ENCODE measurements around the gene DMD. TPM values are rescaled to one million over a fixed set of nuclear protein-coding genes. Genes with fewer than 3 reads are reported as not detected.

Gene DMD
- total RNA-seq, 3 donors from 2014 or later (not counting 1 experiment from before 2014, with no cell fraction given), result not detected

- Mint-ChIP-seq H3K36me3 (no peaks in the 10 kb centered on the region), H3K9me3 (peaks cover 0 to 4% of the 10 kb centered on the region in 2 donors), H3K27me3 (ENCODE audit: low read depth in 2 of 2) (no peaks in the 10 kb centered on the region), H3K4me3 (no peak overlapping the region), H3K4me1 (no peaks in the 10 kb centered on the region), H3K27ac (no peak overlapping the region)
- 78% methylated on average over 1 of the region's 2 CpGs for WGBS (ENCODE audit: insufficient coverage)
- H3K27me3 ChIP-seq (ENCODE audit: control insufficient read depth, insufficient read depth, low read length), result no peaks in the 10 kb centered on the region
- H3K27ac ChIP-seq (ENCODE audit: low read length), result no peak overlapping the region
- TF ChIP-seq CTCF (IDR thresholded peaks at IDR 0.05), result no peak
- no peak for DNase-seq
- no peak overlapping the region for H3K4me3 ChIP-seq (ENCODE audit: low read length)
- no peaks in the 10 kb centered on the region for H3K9me3 ChIP-seq (ENCODE audit: control insufficient read depth, insufficient read depth, low read length)
- intact Hi-C loops (cut with micrococcal nuclease), result no loop called here
- no peaks in the 10 kb centered on the region for H3K4me1 ChIP-seq (ENCODE audit: control insufficient read depth, insufficient read depth, low read length)
- H3K36me3 ChIP-seq (ENCODE audit: control insufficient read depth, insufficient read depth, low read length), result no peaks in the 10 kb centered on the region
- no peak for ATAC-seq
Observed at GRCh38 chrX:31337332-31337731, 1874.0 kb downstream of the DMD start.

DNA sequence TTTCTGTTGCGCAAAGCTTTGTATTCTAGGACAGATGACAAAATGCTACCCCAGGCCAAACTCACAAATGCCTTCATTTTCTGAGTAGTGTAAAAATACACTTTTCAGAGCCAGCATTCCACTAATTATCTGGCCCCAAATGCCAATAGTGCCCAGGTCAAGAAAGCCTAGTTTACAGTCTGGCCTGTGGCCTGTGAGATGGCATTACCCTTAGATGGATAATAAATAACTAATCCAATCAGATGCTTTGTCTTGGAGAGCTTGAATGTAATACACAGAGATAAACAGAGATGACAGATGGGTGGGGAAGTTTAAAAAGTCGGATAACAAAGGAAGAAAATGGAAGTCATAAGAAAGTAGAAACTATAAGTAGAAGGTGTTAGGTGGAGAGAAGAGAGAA lies 1874.9 kb downstream of the DMD start:
- DNase-seq (no peak), ATAC-seq (no peak)
- no peaks in the 10 kb centered on the region for H3K27me3 ChIP-seq (ENCODE audit: control insufficient read depth, insufficient read depth, low read length)
- intact Hi-C loops (cut with micrococcal nuclease), result no loop called here
- Mint-ChIP-seq H3K9me3 (peaks cover 0 to 4% of the 10 kb centered on the region in 2 donors), H3K4me3 (no peak overlapping the region), H3K4me1 (no peaks in the 10 kb centered on the region), H3K27me3 (ENCODE audit: low read depth in 2 of 2) (no peaks in the 10 kb centered on the region), H3K36me3 (no peaks in the 10 kb centered on the region), H3K27ac (no peak overlapping the region)
- no peaks in the 10 kb centered on the region for H3K9me3 ChIP-seq (ENCODE audit: control insufficient read depth, insufficient read depth, low read length)
- H3K27ac ChIP-seq (ENCODE audit: low read length), result no peak overlapping the region
- 67% methylated on average over 1 of the region's 2 CpGs for WGBS (ENCODE audit: insufficient coverage)
- no peak overlapping the region for H3K4me3 ChIP-seq (ENCODE audit: low read length)
- no peak for TF ChIP-seq CTCF (IDR thresholded peaks at IDR 0.05)
- H3K36me3 ChIP-seq (ENCODE audit: control insufficient read depth, insufficient read depth, low read length), result no peaks in the 10 kb centered on the region
- H3K4me1 ChIP-seq (ENCODE audit: control insufficient read depth, insufficient read depth, low read length), result no peaks in the 10 kb centered on the region

- DNase-seq (no peak), ATAC-seq (no peak)
- Histone ChIP-seq H3K4me1 (ENCODE audit: control insufficient read depth, insufficient read depth, low read length) (no peaks in the 10 kb centered on the region), H3K27me3 (ENCODE audit: control insufficient read depth, insufficient read depth, low read length) (no peaks in the 10 kb centered on the region), H3K4me3 (ENCODE audit: low read length) (no peak overlapping the region), H3K27ac (ENCODE audit: low read length) (no peak overlapping the region), H3K36me3 (ENCODE audit: control insufficient read depth, insufficient read depth, low read length) (no peaks in the 10 kb centered on the region), H3K9me3 (ENCODE audit: control insufficient read depth, insufficient read depth, low read length) (no peaks in the 10 kb centered on the region)
- H3K9me3 Mint-ChIP-seq, result peaks cover 0 to 6% of the 10 kb centered on the region in 2 donors
- no peak overlapping the region for H3K4me3 Mint-ChIP-seq
- no peaks in the 10 kb centered on the region for H3K27me3 Mint-ChIP-seq (ENCODE audit: low read depth in 2 of 2)
- WGBS (ENCODE audit: insufficient coverage), result no CpG with 5 or more reads among the region's 1 CpG
- H3K4me1 Mint-ChIP-seq, result no peaks in the 10 kb centered on the region
- intact Hi-C loops (cut with micrococcal nuclease), result no loop called here
- no peak overlapping the region for H3K27ac Mint-ChIP-seq
- TF ChIP-seq CTCF (IDR thresholded peaks at IDR 0.05), result no peak
- no peaks in the 10 kb centered on the region for H3K36me3 Mint-ChIP-seq
Observed at GRCh38 chrX:31334997-31335396, 1876.4 kb downstream of the DMD start.

- Histone ChIP-seq H3K4me1 (ENCODE audit: control insufficient read depth, insufficient read depth, low read length) (no peaks in the 10 kb centered on the region), H3K9me3 (ENCODE audit: control insufficient read depth, insufficient read depth, low read length) (no peaks in the 10 kb centered on the region), H3K4me3 (ENCODE audit: low read length) (no peak overlapping the region), H3K27ac (ENCODE audit: low read length) (no peak overlapping the region), H3K27me3 (ENCODE audit: control insufficient read depth, insufficient read depth, low read length) (no peaks in the 10 kb centered on the region), H3K36me3 (ENCODE audit: control insufficient read depth, insufficient read depth, low read length) (no peaks in the 10 kb centered on the region)
- no peak for TF ChIP-seq CTCF (IDR thresholded peaks at IDR 0.05)
- H3K27me3 Mint-ChIP-seq (ENCODE audit: low read depth in 2 of 2), result no peaks in the 10 kb centered on the region
- H3K27ac Mint-ChIP-seq, result no peak overlapping the region
- intact Hi-C loops (cut with micrococcal nuclease), result no loop called here
- peaks cover 0 to 4% of the 10 kb centered on the region in 2 donors for H3K9me3 Mint-ChIP-seq
- no peak for ATAC-seq
- 70% methylated on average over 4 of the region's 4 CpGs for WGBS (ENCODE audit: insufficient coverage)
- H3K36me3 Mint-ChIP-seq, result no peaks in the 10 kb centered on the region
- H3K4me1 Mint-ChIP-seq, result no peaks in the 10 kb centered on the region
- DNase-seq, result no peak
- H3K4me3 Mint-ChIP-seq, result no peak overlapping the region
Observed at GRCh38 chrX:31333165-31333831, 1878.1 kb downstream of the DMD start.

All from natural killer cell (primary cell).